H1 (cell line): Measurements from ENCODE around the gene INPP5F. TPM values are rescaled to one million over a fixed set of nuclear protein-coding genes. Genes with fewer than 3 reads are reported as not detected.

ENCODE experiments used
- CTCF ChIA-PET: fragments of 300-600 bp; sonication (Branson Sonifier 250); formaldehyde crosslinking; loops from one replicate; lab custom pipeline; 2021; ENCODE audit not compliant: partially characterized antibody; lab: Charles Lee
- POLR2A ChIA-PET: fragments of 300-600 bp; sonication (Branson Sonifier 250); formaldehyde crosslinking; loops from one replicate; lab custom pipeline; 2021; ENCODE audit warnings: inconsistent platforms; ENCODE audit not compliant: partially characterized antibody; lab: Charles Lee
- DNase-seq, 2 experiments: peaks; one replicate each; pipeline versions ENCODE4 v3.0.0 to v3.0.0-alpha.2; 2010 to 2022; ENCODE audit warnings: low spot score in 2 of 2, low read depth in 1 of 2, mixed read lengths in 1 of 2
- FAIRE-seq: peaks from 2 replicates; lab custom pipeline; 2011; peaks lifted over from hg19 to GRCh38; lab: Jason Lieb, UNC
- H2AFZ ChIP-seq: 2 replicates; pipeline ENCODE4 v1.8.1; 2012; ENCODE audit warnings: low read length, inconsistent platforms
- H2AK5ac ChIP-seq: 2 replicates; pipeline ENCODE4 v1.6.1; 2013; ENCODE audit warnings: low read depth, low read length
- H2BK120ac ChIP-seq: replicated peaks from 2 replicates; pipeline ENCODE3; 2013; ENCODE audit warnings: low read depth, low read length, inconsistent platforms
- H2BK12ac ChIP-seq: 2 replicates; pipeline ENCODE4 v1.6.1; 2013; ENCODE audit warnings: low read depth, low read length
- H2BK15ac ChIP-seq: 2 replicates; pipeline ENCODE4 v1.6.1; 2013; ENCODE audit warnings: low read length
- H2BK20ac ChIP-seq: 2 replicates; pipeline ENCODE4 v1.6.1; 2013; ENCODE audit warnings: low read length
- H2BK5ac ChIP-seq: 2 replicates; pipeline ENCODE4 v1.6.1; 2013; ENCODE audit warnings: low read depth, low read length
- H3K14ac ChIP-seq: 2 replicates; pipeline ENCODE4 v1.6.1; 2013; ENCODE audit warnings: inconsistent platforms; ENCODE audit not compliant: insufficient read length
- H3K18ac ChIP-seq: 2 replicates; pipeline ENCODE4 v1.6.1; 2013; ENCODE audit warnings: low read length; ENCODE audit errors: extremely low read depth
- H3K23ac ChIP-seq: 2 replicates; pipeline ENCODE4 v1.6.1; 2013; ENCODE audit warnings: inconsistent platforms; ENCODE audit not compliant: insufficient read length
- H3K23me2 ChIP-seq: 2 replicates; pipeline ENCODE4 v1.6.1; 2013; ENCODE audit warnings: low read depth, low read length
- H3K27ac ChIP-seq: 2 replicates; pipeline ENCODE4 v1.6.1; 2011; ENCODE audit warnings: low read depth, low read length, inconsistent platforms
- H3K27me3 ChIP-seq, 4 experiments: replicated peaks in 1 of 4; 1 replicate in 1 of 4; 2 replicates in 3 of 4; pipeline versions ENCODE4 v1.6.1 to v1.8.1; 2011 to 2013; ENCODE audit warnings: low read length in 3 of 4, mild to moderate bottlenecking in 3 of 4, inconsistent platforms in 2 of 4, mixed read lengths in 2 of 4, moderate library complexity in 1 of 4; ENCODE audit not compliant: control insufficient read depth in 3 of 4, insufficient read depth in 3 of 4; ENCODE audit errors: extremely low read depth in 1 of 4
- H3K36me3 ChIP-seq, 4 experiments: 2 replicates each; pipeline versions ENCODE4 v1.6.1 to v1.8.1; 2011 to 2013; ENCODE audit warnings: mild to moderate bottlenecking in 4 of 4, low read length in 3 of 4, moderate library complexity in 2 of 4, control low read depth in 1 of 4, inconsistent platforms in 1 of 4; ENCODE audit not compliant: insufficient read depth in 4 of 4, control insufficient read depth in 2 of 4
- H3K4ac ChIP-seq: replicated peaks from 2 replicates; pipeline ENCODE3; 2013; ENCODE audit warnings: low read length, low read depth, mixed read lengths, inconsistent platforms; ENCODE audit not compliant: insufficient read length
- H3K4me1 ChIP-seq, 4 experiments: replicated peaks in 1 of 4; 1 replicate in 1 of 4; 2 replicates in 3 of 4; pipeline versions ENCODE4 v1.6.1 to v1.8.1; 2011 to 2013; ENCODE audit warnings: low read length in 3 of 4, inconsistent platforms in 2 of 4, mixed read lengths in 1 of 4; ENCODE audit not compliant: insufficient read depth in 4 of 4, control insufficient read depth in 3 of 4
- H3K4me2 ChIP-seq, 2 experiments: 2 replicates each; pipeline versions ENCODE4 v1.6.1 to v1.8.1; 2011 to 2013; ENCODE audit warnings: low read depth in 2 of 2, low read length in 2 of 2, control low read depth in 1 of 2, inconsistent platforms in 1 of 2, mild to moderate bottlenecking in 1 of 2; ENCODE audit not compliant: insufficient read depth in 1 of 2
- H3K4me3 ChIP-seq, 4 experiments: fragments of 200-600, 300-600 bp in 1 of 4; sonication (generic), shearing (Covaris generic), sonication (Bioruptor Twin) in 1 of 4; 2 replicates each; pipeline versions ENCODE4 v1.5.1 to v1.8.1; 2011 to 2016; ENCODE audit warnings: low read length in 4 of 4, low read depth in 3 of 4, control low read depth in 2 of 4, inconsistent platforms in 2 of 4, mild to moderate bottlenecking in 2 of 4, mixed read lengths in 1 of 4, moderate library complexity in 1 of 4; ENCODE audit not compliant: insufficient read depth in 2 of 4; ENCODE audit errors: extremely low read depth in 1 of 4
- H3K56ac ChIP-seq: replicated peaks from 2 replicates; pipeline ENCODE3; 2013; ENCODE audit warnings: low read depth, mild to moderate bottlenecking, mixed read lengths, low read length, inconsistent platforms; ENCODE audit not compliant: insufficient read length
- H3K79me1 ChIP-seq: 2 replicates; pipeline ENCODE4 v1.6.1; 2013; ENCODE audit warnings: low read depth, low read length, control low read depth
- H3K79me2 ChIP-seq, 2 experiments: 2 replicates each; pipeline versions ENCODE4 v1.6.1 to v1.8.1; 2012 to 2013; ENCODE audit warnings: low read length in 2 of 2, mild to moderate bottlenecking in 2 of 2, inconsistent platforms in 1 of 2; ENCODE audit not compliant: insufficient read depth in 2 of 2, control insufficient read depth in 1 of 2
- H3K9ac ChIP-seq, 4 experiments: replicated peaks in 1 of 4; 1 replicate in 1 of 4; 2 replicates in 3 of 4; pipeline versions ENCODE4 v1.6.1 to v1.8.1; 2011 to 2013; ENCODE audit warnings: low read depth in 3 of 4, low read length in 3 of 4, control low read depth in 2 of 4, mild to moderate bottlenecking in 2 of 4, moderate library complexity in 2 of 4, inconsistent platforms in 1 of 4; ENCODE audit errors: extremely low read depth in 1 of 4
- H3K9me3 ChIP-seq, 2 experiments: 2 replicates each; pipeline versions ENCODE4 v1.6.1 to v1.8.1; 2012 to 2013; ENCODE audit warnings: mild to moderate bottlenecking in 2 of 2, moderate library complexity in 2 of 2, control low read depth in 1 of 2, inconsistent platforms in 1 of 2, low read depth in 1 of 2, low read length in 1 of 2, mixed read lengths in 1 of 2; ENCODE audit not compliant: insufficient read depth in 2 of 2
- H4K20me1 ChIP-seq, 2 experiments: replicated peaks in 1 of 2; 2 replicates each; pipeline versions ENCODE3 to v1.8.1; 2011 to 2013; ENCODE audit warnings: inconsistent platforms in 2 of 2, low read length in 2 of 2, mild to moderate bottlenecking in 1 of 2; ENCODE audit not compliant: insufficient read depth in 2 of 2, control insufficient read depth in 1 of 2
- H4K5ac ChIP-seq: 2 replicates; pipeline ENCODE4 v1.6.1; 2013; ENCODE audit warnings: low read length, low read depth, mixed read lengths, inconsistent platforms; ENCODE audit not compliant: insufficient read length
- H4K8ac ChIP-seq: 2 replicates; pipeline ENCODE4 v1.8.0; 2013; ENCODE audit warnings: mild to moderate bottlenecking, moderate library complexity, low read length, inconsistent platforms; ENCODE audit not compliant: insufficient read depth; ENCODE audit errors: extremely low read depth
- H4K91ac ChIP-seq: replicated peaks from 2 replicates; pipeline ENCODE3; 2013; ENCODE audit warnings: low read length, mixed read lengths, inconsistent platforms; ENCODE audit not compliant: insufficient read length
- ATF3 ChIP-seq: IDR thresholded peaks from 2 replicates; pipeline ENCODE4 v1.6.1; 2011; ENCODE audit warnings: low read depth, mild to moderate bottlenecking, low read length; ENCODE audit not compliant: insufficient read depth
- CTCF ChIP-seq, 3 experiments: IDR thresholded peaks; 1 replicate in 2 of 3; 2 replicates in 1 of 3; pipeline versions ENCODE4 v1.5.1 to v1.6.1; 2011; ENCODE audit warnings: low read length in 3 of 3, mild to moderate bottlenecking in 3 of 3, inconsistent platforms in 2 of 3, low read depth in 1 of 3, moderate library complexity in 1 of 3; ENCODE audit not compliant: insufficient read depth in 1 of 3; ENCODE audit errors: control extremely low read depth in 1 of 3
- E2F6 ChIP-seq: IDR thresholded peaks from 2 replicates; pipeline ENCODE4 v1.6.1; 2012; ENCODE audit warnings: inconsistent platforms
- GTF2F1 ChIP-seq: IDR thresholded peaks from 2 replicates; pipeline ENCODE4 v1.6.1; 2012; ENCODE audit warnings: low read depth, low read length, improper control_type of control experiment, borderline replicate concordance
- HDAC2 ChIP-seq, 2 experiments: fragments of 300-600 bp in 1 of 2; sonication (generic) in 1 of 2; IDR thresholded peaks; 2 replicates each; pipeline ENCODE4 v1.6.1; 2011 to 2012; ENCODE audit warnings: low read depth in 2 of 2, low read length in 2 of 2, mild to moderate bottlenecking in 2 of 2, moderate library complexity in 2 of 2, borderline replicate concordance in 1 of 2, inconsistent platforms in 1 of 2
- MAFK ChIP-seq: IDR thresholded peaks from 2 replicates; pipeline ENCODE4 v1.6.1; 2012; ENCODE audit warnings: low read depth, mild to moderate bottlenecking, improper control_type of control experiment, low read length
- NRF1 ChIP-seq: IDR thresholded peaks from 2 replicates; pipeline ENCODE4 v1.6.1; 2011; ENCODE audit warnings: mild to moderate bottlenecking, low read depth, low read length, improper control_type of control experiment
- POLR2AphosphoS5 ChIP-seq: IDR thresholded peaks from 2 replicates; pipeline ENCODE4 v1.6.1; 2011; ENCODE audit warnings: low read depth, low read length
- SP4 ChIP-seq: IDR thresholded peaks from 2 replicates; pipeline ENCODE4 v1.6.1; 2012; ENCODE audit warnings: low read length, inconsistent platforms
- TCF12 ChIP-seq: IDR thresholded peaks from 2 replicates; pipeline ENCODE4 v1.6.1; 2011; ENCODE audit warnings: low read depth, mild to moderate bottlenecking, low read length
- YY1 ChIP-seq: IDR thresholded peaks from 2 replicates; pipeline ENCODE4 v1.6.1; 2011; ENCODE audit warnings: low read depth, mild to moderate bottlenecking, low read length
- whole genome bisulfite sequencing, 2 experiments: shearing (Covaris generic) in 1 of 2; methylation state at CpG; one replicate each; pipeline versions ENCODE4 v1.1.6 to v1.1.7; 2013 to 2015; ENCODE audit warnings: low lambda C conversion rate in 2 of 2, mixed read lengths in 2 of 2, inconsistent platforms in 1 of 2, low coverage in 1 of 2, missing lambda C conversion rate in 1 of 2; ENCODE audit not compliant: insufficient replicate concordance in 2 of 2, insufficient coverage in 1 of 2, insufficient read length in 1 of 2; ENCODE audit errors: extremely low coverage in 1 of 2, missing lambda C conversion rate in 1 of 2; 5-methylcytosine and 5-hydroxymethylcytosine counted together
- polyA plus RNA-seq, 7 experiments: library from polyadenylated mRNA; depleted of rRNA in 3 of 7; stranded (reverse) in 5 of 7; unstranded in 2 of 7; fragments of >200 nt in 5 of 7; fragments of 200-250 nt in 2 of 7; gene quantifications; 1 replicate in 5 of 7; 2 replicates in 1 of 7; 4 replicates in 1 of 7; pipeline versions ENCODE4 v1.2.1 to v1.2.3, GENCODE V29; 2011 to 2013; ENCODE audit warnings: missing spikeins in 2 of 7, mixed read lengths in 2 of 7
- total RNA-seq: library from RNA; stranded (reverse); fragmentation: NEBNext Ultra II Directional; extraction: Animal tissue kit (Norgen Biotek cat#: 25700); gene quantifications from 2 replicates; pipeline ENCODE4 v1.2.1, GENCODE V29; 2021

The INPP5F gene
- total and polyA plus RNA-seq, 2 of the 8 experiments (the other 6 are each of a cell fraction or from before 2014, with no cell fraction given), result 50.1 to 101 TPM

GRCh38 chr10:119777686-119778085, 51.8 kb downstream of the INPP5F start:
- no peak for FAIRE-seq
- H2AFZ ChIP-seq, result no peak overlapping the region
- no peaks in the 10 kb centered on the region for H3K23me2 ChIP-seq
- H3K4me3 ChIP-seq, result no peak overlapping the region
- no peaks in the 10 kb centered on the region for H3K36me3 ChIP-seq
- WGBS, 2 experiments, result 93% methylated on average over 3 of the region's 3 CpGs; no CpG with 5 or more reads in 1 of the 2 experiments
- H3K4ac ChIP-seq, result no peak overlapping the region
- no peak overlapping the region for H2BK15ac ChIP-seq
- POLR2A ChIA-PET, result no interaction called here
- H3K56ac ChIP-seq, result no peak overlapping the region
- H3K4me2 ChIP-seq, result no peak overlapping the region
- no peak overlapping the region for H3K23ac ChIP-seq
- no peak overlapping the region for H4K5ac ChIP-seq
- H2BK5ac ChIP-seq, result no peak overlapping the region
- no peaks in the 10 kb centered on the region for H3K9me3 ChIP-seq
- H2BK20ac ChIP-seq, result no peak overlapping the region
- H3K9ac ChIP-seq, result no peak overlapping the region
- H3K14ac ChIP-seq, result no peak overlapping the region
- no peak overlapping the region for H2AK5ac ChIP-seq
- no peak overlapping the region for H2BK120ac ChIP-seq
- H3K18ac ChIP-seq, result no peak overlapping the region
- CTCF ChIA-PET, result no interaction called here
- H4K20me1 ChIP-seq, result no peaks in the 10 kb centered on the region
- no peaks in the 10 kb centered on the region; the same call in 1 of the 2 replicates for H3K79me1 ChIP-seq
- H3K27ac ChIP-seq, result no peak overlapping the region
- no peak for DNase-seq
- no peak overlapping the region for H4K8ac ChIP-seq
- no peaks in the 10 kb centered on the region for H3K27me3 ChIP-seq
- no peak overlapping the region for H4K91ac ChIP-seq
- H2BK12ac ChIP-seq, result no peak overlapping the region
- H3K4me1 ChIP-seq, result no peaks in the 10 kb centered on the region
- no peaks in the 10 kb centered on the region for H3K79me2 ChIP-seq
- TF ChIP-seq HDAC2 (IDR thresholded peaks at IDR 0.05; ENCODE audit: borderline replicate concordance in 1 of 2, low read depth in 2 of 2, low read length in 2 of 2) (no peak), NRF1 (no peak), SP4 (no peak), CTCF (IDR thresholded peaks at IDR 0.05; ENCODE audit: control extremely low read depth in 1 of 3, insufficient read depth in 1 of 3, low read depth in 1 of 3, low read length in 3 of 3) (no peak), GTF2F1 (no peak), YY1 (no peak), MAFK (no peak), ATF3 (no peak), POLR2AphosphoS5 (no peak), E2F6 (no peak), TCF12 (no peak)
